DMS53 treated with DMSO at 0.1 percent for 48 hours (cell line): Measurements from ENCODE around the gene COL4A4.

Experiments
- DNase-seq: peaks from one replicate; lab custom pipeline; 2025; ENCODE audit not compliant: unreplicated experiment; lab: John Stamatoyannopoulos, UW

The COL4A4 gene

GRCh38 chr2:226984750-226985582 is 179.0 kb downstream of the COL4A4 start:
- DNase-seq = peak; percentile 13

GRCh38 chr2:226983895-226984749 is 179.9 kb downstream of the COL4A4 start:
- no peak for DNase-seq

GRCh38 chr2:226981791-226982326 is 182.1 kb downstream of the COL4A4 start:
- DNase-seq = no peak

GRCh38 chr2:226979004-226979403 is 185.0 kb downstream of the COL4A4 start:
- no peak for DNase-seq

- DNase-seq = no peak
Measured at GRCh38 chr2:226978300-226978699, 185.7 kb downstream of the COL4A4 start.

- DNase-seq = no peak
Measured at GRCh38 chr2:226977775-226978190, 186.2 kb downstream of the COL4A4 start.

- no peak for DNase-seq
Measured at GRCh38 chr2:226973816-226974215, 190.2 kb downstream of the COL4A4 start.

GRCh38 chr2:226971770-226972169 is 192.2 kb downstream of the COL4A4 start:
- no peak for DNase-seq

- no peak for DNase-seq
Measured at GRCh38 chr2:226971084-226971483, 192.9 kb downstream of the COL4A4 start.

GRCh38 chr2:226970362-226970761 is 193.6 kb downstream of the COL4A4 start:
- no peak for DNase-seq

- DNase-seq = no peak
Measured at GRCh38 chr2:226969417-226970080, 194.5 kb downstream of the COL4A4 start.

- DNase-seq = no peak
Measured at GRCh38 chr2:226965376-226965775, 198.6 kb downstream of the COL4A4 start.

- DNase-seq = no peak
Measured at GRCh38 chr2:226963528-226963927, 200.5 kb downstream of the COL4A4 start.

- no peak for DNase-seq
Measured at GRCh38 chr2:226962176-226962773, 201.7 kb downstream of the COL4A4 start.

- DNase-seq = no peak
Measured at GRCh38 chr2:226959418-226959817, 204.6 kb downstream of the COL4A4 start.

- no peak for DNase-seq
Measured at GRCh38 chr2:226956659-226957058, 207.3 kb downstream of the COL4A4 start.

- DNase-seq = no peak
Measured at GRCh38 chr2:226953826-226954225, 210.2 kb downstream of the COL4A4 start.

GRCh38 chr2:226953206-226953605 is 210.8 kb downstream of the COL4A4 start:
- no peak for DNase-seq
